CD4-positive, CD25-positive, alpha-beta regulatory T cell (primary cell): ENCODE results near the gene CDH11. TPM values are rescaled to one million over a fixed set of nuclear protein-coding genes. Genes with fewer than 3 reads are reported as not detected.

Source experiments
- ATAC-seq, 2 donors: fragments of 150-1000 bp; cut with Tn5 transposase; one replicate each; pipeline ENCODE4 v1.10.0; 2021; ENCODE audit warnings: low read depth in 2 of 2, moderate number of reproducible peaks in 2 of 2, moderate library complexity in 1 of 2
- DNase-seq, 3 donors: peaks; one replicate each; pipeline versions ENCODE4 v3.0.0 to v3.0.0-alpha.2; 2012 to 2022; ENCODE audit warnings: mixed read lengths in 1 of 3
- H3K27ac ChIP-seq: one replicate; pipeline ENCODE4 v1.7.0; 2013; ENCODE audit warnings: mild to moderate bottlenecking, low read length; ENCODE audit not compliant: insufficient read depth, poor library complexity, severe bottlenecking
- H3K27me3 ChIP-seq: one replicate; pipeline ENCODE4 v1.7.0; 2013; ENCODE audit warnings: low read length; ENCODE audit not compliant: control insufficient read depth, insufficient read depth
- H3K36me3 ChIP-seq: one replicate; pipeline ENCODE4 v1.7.0; 2013; ENCODE audit warnings: mild to moderate bottlenecking, low read length, moderate library complexity; ENCODE audit not compliant: control insufficient read depth, insufficient read depth
- H3K4me1 ChIP-seq: 2 replicates; pipeline ENCODE4 v1.7.0; 2013; ENCODE audit warnings: mild to moderate bottlenecking, low read length; ENCODE audit not compliant: insufficient read depth, control insufficient read depth, poor library complexity, severe bottlenecking
- H3K4me3 ChIP-seq: one replicate; pipeline ENCODE4 v1.7.0; 2013; ENCODE audit warnings: low read depth, mild to moderate bottlenecking, low read length, moderate library complexity
- H3K9me3 ChIP-seq, 2 experiments: 1 replicate in 1 of 2; 2 replicates in 1 of 2; pipeline ENCODE4 v1.7.0; 2013; ENCODE audit warnings: low read length in 2 of 2, mild to moderate bottlenecking in 1 of 2, moderate library complexity in 1 of 2; ENCODE audit not compliant: control insufficient read depth in 2 of 2
- H3K27ac Mint-ChIP-seq, 3 donors: one replicate each; pipeline ENCODE4 v1.8.0; 2020 to 2022; ENCODE audit warnings: mild to moderate bottlenecking in 3 of 3, mixed read lengths in 3 of 3, moderate library complexity in 2 of 3
- H3K27me3 Mint-ChIP-seq: one replicate; pipeline ENCODE4 v1.8.0; 2022; ENCODE audit warnings: mild to moderate bottlenecking, mixed read lengths
- H3K36me3 Mint-ChIP-seq: one replicate; pipeline ENCODE4 v1.8.0; 2020; ENCODE audit warnings: mixed read lengths
- H3K4me1 Mint-ChIP-seq, 4 donors: one replicate each; pipeline ENCODE4 v1.8.0; 2020 to 2022; ENCODE audit warnings: mixed read lengths in 4 of 4, mild to moderate bottlenecking in 1 of 4
- H3K4me3 Mint-ChIP-seq, 4 donors: one replicate each; pipeline ENCODE4 v1.8.0; 2020 to 2022; ENCODE audit warnings: mild to moderate bottlenecking in 4 of 4, mixed read lengths in 4 of 4, moderate library complexity in 3 of 4
- H3K9me3 Mint-ChIP-seq, 7 donors: one replicate each; pipeline ENCODE4 v1.8.0; 2020 to 2022; ENCODE audit warnings: mixed read lengths in 7 of 7, mild to moderate bottlenecking in 3 of 7, moderate library complexity in 2 of 7
- polyA plus RNA-seq, 4 donors: library from polyadenylated mRNA; unstranded; fragments of 300-500 nt; fragmentation: Illumina TruSeq; gene quantifications; one replicate each; pipeline ENCODE4 v1.2.3, GENCODE V29; 2021
- total RNA-seq: library from RNA; stranded (reverse); gene quantifications from one replicate; pipeline ENCODE4 v1.2.3, GENCODE V29; 2022

Gene CDH11
- total and polyA plus RNA-seq, 5 donors from 2014 or later, result not detected

DNA sequence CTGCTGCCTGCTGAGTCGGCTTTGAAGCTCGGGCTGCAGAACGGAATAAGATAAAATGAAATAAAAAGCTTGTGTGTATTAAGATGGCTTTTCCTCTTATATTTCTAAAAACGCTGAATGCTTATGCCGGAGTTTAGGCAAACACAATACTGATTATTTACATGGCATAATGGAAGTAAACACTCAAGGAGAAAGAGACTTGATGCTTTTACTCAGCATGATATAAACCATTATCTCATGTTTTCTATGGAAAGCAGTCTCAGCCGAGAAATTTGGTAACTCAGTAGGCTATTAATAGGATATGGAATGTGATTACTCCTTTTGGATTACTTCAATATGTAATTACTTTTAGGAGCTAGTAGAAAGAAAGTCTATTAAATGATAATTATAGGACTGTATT, 153.3 kb downstream of the CDH11 start:
- H3K9me3 ChIP-seq, result peaks cover 0 to 1% of the 10 kb centered on the region in 2 experiments
- H3K4me1 ChIP-seq, result no peaks in the 10 kb centered on the region
- ATAC-seq, result no peak
- Mint-ChIP-seq H3K4me3 (no peak overlapping the region), H3K9me3 (peaks cover 3 to 15% (median 6%) of the 10 kb centered on the region in 7 donors), H3K27me3 (no peaks in the 10 kb centered on the region), H3K36me3 (no peaks in the 10 kb centered on the region), H3K27ac (no peak overlapping the region), H3K4me1 (no peaks in the 10 kb centered on the region)
- no peak overlapping the region for H3K27ac ChIP-seq
- no peaks in the 10 kb centered on the region for H3K27me3 ChIP-seq
- H3K36me3 ChIP-seq, result no peaks in the 10 kb centered on the region
- no peak overlapping the region for H3K4me3 ChIP-seq
- no peak for DNase-seq

DNA sequence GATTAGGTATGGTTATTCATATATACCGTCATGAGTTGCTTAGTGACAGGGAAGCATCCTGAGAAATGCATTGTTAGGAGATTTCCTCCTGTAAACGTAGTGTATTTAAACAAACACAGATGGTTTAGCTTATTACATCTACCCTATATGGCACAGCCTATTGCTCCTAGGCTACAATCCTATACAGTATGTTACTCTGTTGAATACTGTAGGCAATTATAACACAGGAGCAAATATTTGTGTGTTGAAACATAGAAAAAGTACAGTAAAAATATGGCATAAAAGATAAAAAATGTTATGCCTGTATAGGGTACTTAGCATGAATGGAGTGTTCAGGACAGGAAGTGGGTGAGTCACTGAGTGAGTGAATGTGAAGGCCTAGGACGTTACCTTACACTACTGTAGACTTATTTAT, 157.7 kb downstream of the CDH11 start:
- no peak overlapping the region for H3K27ac ChIP-seq
- H3K27me3 ChIP-seq, result no peaks in the 10 kb centered on the region
- H3K4me3 ChIP-seq, result no peak overlapping the region
- Mint-ChIP-seq H3K9me3 (peaks cover 4 to 26% (median 9%) of the 10 kb centered on the region in 7 donors), H3K4me3 (no peak overlapping the region), H3K4me1 (no peaks in the 10 kb centered on the region), H3K36me3 (no peaks in the 10 kb centered on the region), H3K27ac (no peak overlapping the region), H3K27me3 (no peaks in the 10 kb centered on the region)
- peaks cover 0 to under 1% of the 10 kb centered on the region in 2 experiments for H3K9me3 ChIP-seq
- H3K36me3 ChIP-seq, result no peaks in the 10 kb centered on the region
- no peak for DNase-seq
- no peak for ATAC-seq
- H3K4me1 ChIP-seq, result no peaks in the 10 kb centered on the region

DNA sequence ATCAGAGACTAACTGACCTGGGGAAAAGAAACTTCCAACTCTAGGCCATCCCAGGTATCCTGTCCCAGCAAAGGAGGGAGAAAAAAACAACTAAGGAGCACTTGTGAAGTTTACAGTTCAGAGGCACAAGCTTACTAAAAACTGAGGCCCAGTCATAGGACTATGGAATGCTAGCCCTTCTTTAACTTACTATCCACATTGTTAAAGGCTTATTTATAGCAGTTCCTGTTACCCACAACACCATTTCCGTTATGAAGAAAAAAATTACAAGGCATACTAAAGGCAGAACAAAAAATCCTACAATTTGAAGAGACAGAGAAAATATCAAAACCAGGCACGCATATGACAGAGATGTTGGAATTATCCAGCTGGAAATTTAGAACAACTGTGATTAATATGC, 159.1 kb downstream of the CDH11 start:
- Histone ChIP-seq H3K27ac (no peak overlapping the region), H3K36me3 (no peaks in the 10 kb centered on the region), H3K27me3 (no peaks in the 10 kb centered on the region), H3K9me3 (no peaks in the 10 kb centered on the region), H3K4me1 (no peaks in the 10 kb centered on the region), H3K4me3 (no peak overlapping the region)
- Mint-ChIP-seq H3K36me3 (no peaks in the 10 kb centered on the region), H3K4me1 (no peaks in the 10 kb centered on the region), H3K9me3 (peaks cover 6 to 29% (median 9%) of the 10 kb centered on the region in 7 donors), H3K27ac (no peak overlapping the region), H3K4me3 (no peak overlapping the region), H3K27me3 (no peaks in the 10 kb centered on the region)
- no peak for ATAC-seq
- no peak for DNase-seq

GRCh38 chr16:64957246-64957645, 164.6 kb downstream of the CDH11 start:
- Histone ChIP-seq H3K27ac (no peak overlapping the region), H3K9me3 (no peaks in the 10 kb centered on the region), H3K27me3 (no peaks in the 10 kb centered on the region), H3K4me3 (no peak overlapping the region), H3K36me3 (no peaks in the 10 kb centered on the region), H3K4me1 (no peaks in the 10 kb centered on the region)
- Mint-ChIP-seq H3K36me3 (no peaks in the 10 kb centered on the region), H3K27me3 (no peaks in the 10 kb centered on the region), H3K27ac (no peak overlapping the region), H3K4me1 (no peaks in the 10 kb centered on the region), H3K9me3 (peaks cover 0 to 12% (median 8%) of the 10 kb centered on the region in 7 donors), H3K4me3 (no peak overlapping the region)
- no peak for DNase-seq
- ATAC-seq, result no peak

GRCh38 chr16:64952177-64952576, 169.7 kb downstream of the CDH11 start:
- Mint-ChIP-seq H3K9me3 (peaks cover 4 to 14% (median 6%) of the 10 kb centered on the region in 7 donors), H3K4me1 (no peaks in the 10 kb centered on the region), H3K36me3 (no peaks in the 10 kb centered on the region), H3K27ac (no peak overlapping the region), H3K4me3 (no peak overlapping the region), H3K27me3 (no peaks in the 10 kb centered on the region)
- Histone ChIP-seq H3K4me3 (no peak overlapping the region), H3K9me3 (peaks cover 0 to 7% of the 10 kb centered on the region in 2 experiments), H3K27ac (no peak overlapping the region), H3K36me3 (no peaks in the 10 kb centered on the region), H3K4me1 (no peaks in the 10 kb centered on the region), H3K27me3 (no peaks in the 10 kb centered on the region)
- DNase-seq (no peak), ATAC-seq (no peak)

- H3K27me3 Mint-ChIP-seq, result no peaks in the 10 kb centered on the region
- H3K4me3 Mint-ChIP-seq, result no peak overlapping the region
- H3K9me3 ChIP-seq, result peaks cover 0 to 7% of the 10 kb centered on the region in 2 experiments
- H3K4me1 ChIP-seq, result no peaks in the 10 kb centered on the region
- H3K36me3 Mint-ChIP-seq, result no peaks in the 10 kb centered on the region
- no peaks in the 10 kb centered on the region for H3K4me1 Mint-ChIP-seq
- H3K4me3 ChIP-seq, result no peak overlapping the region
- H3K9me3 Mint-ChIP-seq, result peaks cover 4 to 21% (median 6%) of the 10 kb centered on the region in 7 donors
- no peak overlapping the region for H3K27ac Mint-ChIP-seq
- H3K27ac ChIP-seq, result no peak overlapping the region
- ATAC-seq (no peak), DNase-seq (no peak)
- no peaks in the 10 kb centered on the region for H3K36me3 ChIP-seq
- no peaks in the 10 kb centered on the region for H3K27me3 ChIP-seq
These were observed 170.7 kb downstream of the CDH11 start for GRCh38 chr16:64951193-64951592.

GRCh38 chr16:64950731-64951130, 171.1 kb downstream of the CDH11 start:
- Mint-ChIP-seq H3K36me3 (no peaks in the 10 kb centered on the region), H3K27ac (no peak overlapping the region), H3K4me3 (no peak overlapping the region), H3K27me3 (no peaks in the 10 kb centered on the region), H3K4me1 (no peaks in the 10 kb centered on the region), H3K9me3 (peaks cover 5 to 25% (median 9%) of the 10 kb centered on the region in 7 donors)
- no peaks in the 10 kb centered on the region for H3K36me3 ChIP-seq
- H3K9me3 ChIP-seq, result peaks cover 0 to 7% of the 10 kb centered on the region in 2 experiments
- no peaks in the 10 kb centered on the region for H3K4me1 ChIP-seq
- DNase-seq (no peak), ATAC-seq (no peak)
- H3K27ac ChIP-seq, result no peak overlapping the region
- no peak overlapping the region for H3K4me3 ChIP-seq
- no peaks in the 10 kb centered on the region for H3K27me3 ChIP-seq

GRCh38 chr16:64950262-64950661, 171.6 kb downstream of the CDH11 start:
- no peaks in the 10 kb centered on the region for H3K36me3 Mint-ChIP-seq
- no peak overlapping the region for H3K4me3 Mint-ChIP-seq
- Histone ChIP-seq H3K27me3 (no peaks in the 10 kb centered on the region), H3K4me1 (no peaks in the 10 kb centered on the region), H3K27ac (no peak overlapping the region), H3K36me3 (no peaks in the 10 kb centered on the region), H3K4me3 (no peak overlapping the region), H3K9me3 (peaks cover 0 to 7% of the 10 kb centered on the region in 2 experiments)
- no peaks in the 10 kb centered on the region for H3K4me1 Mint-ChIP-seq
- ATAC-seq (no peak), DNase-seq (no peak)
- H3K27me3 Mint-ChIP-seq, result no peaks in the 10 kb centered on the region
- H3K27ac Mint-ChIP-seq, result no peak overlapping the region
- H3K9me3 Mint-ChIP-seq, result peaks cover 5 to 25% (median 9%) of the 10 kb centered on the region in 7 donors
